ES-I3 (cell line): ENCODE data around the gene CES2.
"Not testable (repeated sequence)": the region's sequence is repeated elsewhere in the genome, so short reads cannot be mapped to it uniquely, and the experiment has no call there.

Experiments used
- H3K36me3 ChIP-seq: 2 replicates; pipeline ENCODE4 v1.6.1; 2013; ENCODE audit warnings: mild to moderate bottlenecking, low read length, control low read depth, moderate library complexity; ENCODE audit not compliant: insufficient read depth
- H3K4me1 ChIP-seq: 2 replicates; pipeline ENCODE4 v1.6.1; 2013; ENCODE audit warnings: mild to moderate bottlenecking, control low read depth, low read length; ENCODE audit not compliant: insufficient read depth
- H3K9ac ChIP-seq: 2 replicates; pipeline ENCODE4 v1.6.1; 2013; ENCODE audit warnings: low read depth, mild to moderate bottlenecking, low read length, moderate library complexity
- H3K9me3 ChIP-seq: 2 replicates; pipeline ENCODE4 v1.6.1; 2013; ENCODE audit warnings: mild to moderate bottlenecking, low read length, moderate library complexity; ENCODE audit not compliant: control insufficient read depth, insufficient read depth

The CES2 gene

GRCh38 chr16:66945939-66946338 is 10.6 kb downstream of the CES2 start:
- Histone ChIP-seq H3K36me3 (peaks cover 6% of the 10 kb centered on the region), H3K9me3 (no peaks in the 10 kb centered on the region), H3K9ac (no peak overlapping the region), H3K4me1 (no peaks in the 10 kb centered on the region)

DNA sequence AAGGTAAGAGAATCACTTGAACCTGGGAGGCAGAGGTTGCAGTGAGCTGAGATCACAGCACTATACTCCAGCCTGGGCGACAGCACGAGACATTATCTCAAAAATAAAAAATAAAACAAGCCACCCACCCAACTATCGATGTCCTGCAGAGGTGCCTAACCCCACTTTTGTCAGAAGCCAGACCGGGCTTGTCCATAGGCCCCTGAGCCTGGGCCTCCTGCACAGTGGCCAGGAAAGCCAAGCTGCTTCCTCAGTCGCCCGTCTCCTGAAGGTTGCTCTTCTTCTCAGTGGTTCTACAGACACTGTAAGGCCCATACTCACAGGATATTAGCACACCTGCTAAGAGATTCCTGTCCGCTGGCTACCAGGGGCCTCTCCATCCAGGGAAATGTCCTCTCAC is 11.2 kb downstream of the CES2 start:
- Histone ChIP-seq H3K9ac (no peak overlapping the region), H3K9me3 (no peaks in the 10 kb centered on the region), H3K4me1 (no peaks in the 10 kb centered on the region), H3K36me3 (peaks cover 6% of the 10 kb centered on the region)

DNA sequence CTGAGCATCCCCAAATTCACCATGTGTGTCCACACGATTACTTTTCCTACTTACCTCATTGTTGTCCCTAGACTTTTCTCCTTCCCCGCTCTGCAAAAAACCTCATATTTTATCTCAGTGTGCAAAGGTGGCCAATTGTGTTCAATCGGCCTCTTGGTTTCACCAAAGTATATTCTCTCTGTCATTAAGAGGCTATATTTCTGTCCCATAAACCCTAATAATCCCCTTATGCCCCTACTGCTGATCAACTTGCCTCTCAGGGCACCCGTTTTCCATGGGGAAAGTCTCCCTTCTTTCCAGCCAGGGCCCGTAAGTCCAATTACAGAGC is 11.6 kb downstream of the CES2 start:
- peaks cover 6% of the 10 kb centered on the region for H3K36me3 ChIP-seq
- H3K9me3 ChIP-seq: no peaks in the 10 kb centered on the region
- H3K9ac ChIP-seq: no peak overlapping the region

GRCh38 chr16:66947302-66948065 is 12.2 kb downstream of the CES2 start:
- Histone ChIP-seq H3K9ac (no peak overlapping the region), H3K4me1 (no peaks in the 10 kb centered on the region), H3K36me3 (peaks cover 2% of the 10 kb centered on the region), H3K9me3 (no peaks in the 10 kb centered on the region)

More for the DNA sequence above, 11.6 kb downstream of the CES2 start:
- no peaks in the 10 kb centered on the region for H3K4me1 ChIP-seq

- H3K9ac ChIP-seq: no peak overlapping the region; the same call in 1 of the 2 replicates
- H3K9me3 ChIP-seq: no peaks in the 10 kb centered on the region
These were observed 13.0 kb downstream of the CES2 start for GRCh38 chr16:66948134-66948836.

GRCh38 chr16:66948837-66949225 is 13.5 kb downstream of the CES2 start:
- Histone ChIP-seq H3K9ac (no peak overlapping the region), H3K9me3 (no peaks in the 10 kb centered on the region), H3K36me3 (no peaks in the 10 kb centered on the region), H3K4me1 (no peaks in the 10 kb centered on the region)

More at GRCh38 chr16:66948134-66948836, 13.0 kb downstream of the CES2 start:
- Histone ChIP-seq H3K4me1 (no peaks in the 10 kb centered on the region), H3K36me3 (no peaks in the 10 kb centered on the region; the same call in 1 of the 2 replicates)

DNA sequence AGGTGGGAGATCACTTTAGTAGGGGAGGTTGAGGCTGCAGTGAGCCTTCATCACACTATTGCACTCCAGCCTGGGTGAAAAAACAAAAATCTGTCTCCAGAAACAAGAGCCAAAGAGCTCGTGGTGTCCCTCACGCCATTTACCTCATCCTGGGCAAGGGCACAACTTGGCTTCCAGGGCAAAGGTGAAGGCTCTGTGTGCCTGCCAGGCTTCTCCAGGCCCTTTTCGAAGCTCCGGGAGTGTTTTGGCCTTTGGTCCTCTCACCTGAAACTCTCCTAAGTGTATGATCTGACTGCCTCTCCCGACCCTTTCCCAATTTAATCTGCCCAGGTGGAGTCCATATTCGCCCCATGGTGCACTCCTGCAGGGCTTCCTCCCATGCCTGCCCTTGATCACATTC is 14.2 kb downstream of the CES2 start:
- Histone ChIP-seq H3K4me1 (no peaks in the 10 kb centered on the region), H3K9me3 (no peaks in the 10 kb centered on the region), H3K36me3 (no peaks in the 10 kb centered on the region), H3K9ac (no peak overlapping the region)

- H3K9me3 ChIP-seq: no peaks in the 10 kb centered on the region
- no peaks in the 10 kb centered on the region for H3K4me1 ChIP-seq
- H3K36me3 ChIP-seq: no peaks in the 10 kb centered on the region
- H3K9ac ChIP-seq: no peak overlapping the region
These were observed 15.1 kb downstream of the CES2 start for GRCh38 chr16:66950437-66950836.

DNA sequence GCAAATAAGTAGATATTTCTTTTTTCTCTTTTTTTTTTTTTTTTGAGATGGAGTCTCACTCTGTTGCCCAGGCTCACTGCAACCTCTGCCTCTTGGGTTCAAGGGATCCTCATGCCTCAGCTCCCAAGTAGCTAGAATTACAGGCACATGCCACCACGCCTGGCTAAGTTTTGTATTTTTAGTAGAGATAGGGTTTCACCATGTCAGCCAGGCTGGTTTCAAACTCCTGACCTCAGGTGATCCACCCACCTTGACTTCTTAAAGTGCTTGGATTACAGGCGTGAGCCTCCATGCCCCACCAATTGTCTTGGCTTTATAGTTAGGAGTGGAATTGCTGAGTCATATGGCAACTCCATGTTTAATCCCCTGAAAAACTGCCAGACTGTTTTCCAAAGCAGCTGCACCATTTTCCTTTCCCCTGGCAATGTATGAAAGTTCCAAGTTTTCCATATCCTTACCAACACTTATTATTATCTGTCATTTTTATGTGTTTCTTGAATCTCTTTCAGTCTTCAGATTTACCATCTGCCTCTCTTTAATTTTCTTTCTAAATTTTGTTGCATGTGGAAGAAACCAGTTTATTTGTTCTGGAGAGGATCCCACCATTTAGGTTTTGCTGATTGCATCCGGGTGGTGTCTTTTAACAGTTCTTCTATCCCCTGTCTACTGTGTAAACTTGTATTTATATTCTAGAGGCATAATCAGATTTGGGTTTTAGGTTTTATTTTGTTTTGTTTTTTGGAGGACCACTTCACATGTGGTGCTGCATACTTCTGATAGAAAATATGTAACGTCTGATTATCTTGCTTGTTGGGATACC is 15.9 kb downstream of the CES2 start:
- no peaks in the 10 kb centered on the region for H3K36me3 ChIP-seq

GRCh38 chr16:66952430-66953110 is 17.3 kb downstream of the CES2 start:
- Histone ChIP-seq H3K9me3 (no peaks in the 10 kb centered on the region), H3K36me3 (no peaks in the 10 kb centered on the region), H3K4me1 (no peaks in the 10 kb centered on the region), H3K9ac (no peak overlapping the region)

More for the DNA sequence above, 15.9 kb downstream of the CES2 start:
- Histone ChIP-seq H3K4me1 (no peaks in the 10 kb centered on the region), H3K9me3 (no peaks in the 10 kb centered on the region), H3K9ac (no peak overlapping the region)

DNA sequence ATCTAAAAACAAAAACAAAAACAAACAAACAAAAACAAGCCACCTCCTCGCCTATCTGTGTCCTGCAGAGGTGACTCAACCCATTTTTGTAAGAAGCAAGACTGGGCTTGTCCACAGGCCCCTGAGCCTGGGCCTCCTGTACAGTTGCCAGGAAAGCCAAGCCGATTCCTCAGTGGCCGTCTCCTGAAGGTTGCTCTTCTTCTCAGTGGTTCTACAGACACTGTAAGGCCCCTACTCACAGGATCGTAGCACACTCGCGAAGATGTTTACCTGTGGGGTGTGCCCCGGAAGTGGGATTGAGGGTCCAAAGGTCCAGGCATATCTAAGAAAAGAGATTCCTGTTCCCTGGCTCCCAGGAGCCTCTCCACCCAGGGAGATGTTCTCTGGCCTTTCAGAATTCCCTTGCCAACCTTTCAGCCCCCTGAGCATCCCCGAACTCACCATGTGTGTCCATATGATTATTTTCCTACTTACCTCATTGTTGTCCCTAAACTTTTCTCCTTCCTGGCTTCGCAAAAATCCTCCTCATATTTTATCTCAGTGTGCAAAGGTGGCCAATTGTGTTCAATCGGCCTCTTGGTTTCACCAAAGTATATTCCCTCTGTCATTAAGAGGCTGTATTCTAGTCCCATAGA is 18.3 kb downstream of the CES2 start:
- no peaks in the 10 kb centered on the region for H3K36me3 ChIP-seq
- H3K9me3 ChIP-seq: no peaks in the 10 kb centered on the region
- no peaks in the 10 kb centered on the region for H3K4me1 ChIP-seq
- H3K9ac ChIP-seq: no peak overlapping the region

DNA sequence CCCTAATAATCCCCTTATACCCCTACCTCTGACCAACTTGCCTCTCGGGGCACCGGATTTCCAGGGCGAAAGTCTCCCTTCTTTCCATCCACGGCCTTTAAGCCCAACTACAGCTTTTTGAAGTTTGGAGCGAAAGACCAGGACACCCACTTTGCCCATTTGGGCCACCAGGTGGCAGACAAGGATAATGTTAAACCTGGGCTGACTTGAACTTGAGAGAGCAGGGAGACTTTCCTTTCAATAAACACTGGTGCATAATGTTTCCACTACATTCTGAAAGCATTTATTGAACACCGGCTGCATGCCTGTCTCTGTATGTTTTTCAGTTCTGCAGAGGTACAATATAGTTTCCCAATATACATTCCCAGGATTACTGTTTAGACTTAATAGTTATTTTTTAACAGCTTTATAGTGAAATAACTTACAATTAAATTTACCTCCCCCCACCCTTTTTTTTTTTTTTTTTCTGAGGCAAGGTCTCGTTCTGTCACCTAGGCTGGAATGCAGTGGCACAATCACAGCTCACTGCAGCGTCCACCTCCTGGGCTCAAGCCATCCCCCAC is 18.9 kb downstream of the CES2 start:
- H3K4me1 ChIP-seq: no peaks in the 10 kb centered on the region
- H3K36me3 ChIP-seq: no peaks in the 10 kb centered on the region
- H3K9ac ChIP-seq: no peak overlapping the region
- H3K9me3 ChIP-seq: no peaks in the 10 kb centered on the region

- H3K9me3 ChIP-seq, H3K4me1 ChIP-seq, H3K9ac ChIP-seq, H3K36me3 ChIP-seq: not testable (repeated sequence)
These were observed 20.2 kb downstream of the CES2 start for GRCh38 chr16:66955363-66956153.
